Endothelial cell of umbilical vein (primary cell): ENCODE data around the gene HOXA11.

Experiments used
- EZH2 ChIP-seq: IDR thresholded peaks from 2 replicates; pipeline ENCODE4 v1.6.1; 2012; ENCODE audit warnings: borderline replicate concordance, low read depth, mild to moderate bottlenecking, moderate library complexity, low read length, inconsistent platforms; ENCODE audit not compliant: severe bottlenecking
- POLR2AphosphoS5 ChIP-seq: IDR thresholded peaks from 2 replicates; pipeline ENCODE4 v1.6.1; 2012; ENCODE audit warnings: low read depth, mild to moderate bottlenecking, control low read depth, low read length, moderate library complexity; ENCODE audit not compliant: insufficient read depth
- TF ChIP-seq, protein P1 (sequence below), 2 donors: IDR thresholded peaks; 1 replicate in 1 of 2; 2 replicates in 1 of 2; pipeline ENCODE4 v1.5.1; 2011; ENCODE audit warnings: low read length in 2 of 2, mild to moderate bottlenecking in 2 of 2, moderate library complexity in 2 of 2, control low read depth in 1 of 2, inconsistent platforms in 1 of 2, low read depth in 1 of 2; ENCODE audit not compliant: insufficient read depth in 1 of 2; ENCODE audit errors: extremely low read depth in 1 of 2

- TF ChIP-seq EZH2 (no peak), POLR2AphosphoS5 (no peak)
- TF ChIP-seq, protein P1, sequence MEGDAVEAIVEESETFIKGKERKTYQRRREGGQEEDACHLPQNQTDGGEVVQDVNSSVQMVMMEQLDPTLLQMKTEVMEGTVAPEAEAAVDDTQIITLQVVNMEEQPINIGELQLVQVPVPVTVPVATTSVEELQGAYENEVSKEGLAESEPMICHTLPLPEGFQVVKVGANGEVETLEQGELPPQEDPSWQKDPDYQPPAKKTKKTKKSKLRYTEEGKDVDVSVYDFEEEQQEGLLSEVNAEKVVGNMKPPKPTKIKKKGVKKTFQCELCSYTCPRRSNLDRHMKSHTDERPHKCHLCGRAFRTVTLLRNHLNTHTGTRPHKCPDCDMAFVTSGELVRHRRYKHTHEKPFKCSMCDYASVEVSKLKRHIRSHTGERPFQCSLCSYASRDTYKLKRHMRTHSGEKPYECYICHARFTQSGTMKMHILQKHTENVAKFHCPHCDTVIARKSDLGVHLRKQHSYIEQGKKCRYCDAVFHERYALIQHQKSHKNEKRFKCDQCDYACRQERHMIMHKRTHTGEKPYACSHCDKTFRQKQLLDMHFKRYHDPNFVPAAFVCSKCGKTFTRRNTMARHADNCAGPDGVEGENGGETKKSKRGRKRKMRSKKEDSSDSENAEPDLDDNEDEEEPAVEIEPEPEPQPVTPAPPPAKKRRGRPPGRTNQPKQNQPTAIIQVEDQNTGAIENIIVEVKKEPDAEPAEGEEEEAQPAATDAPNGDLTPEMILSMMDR (IDR thresholded peaks at IDR 0.05; ENCODE audit: extremely low read depth in 1 of 2, insufficient read depth in 1 of 2, low read depth in 1 of 2, low read length in 2 of 2) = no peak
Measured at GRCh38 chr7:27141137-27141922, 43.7 kb downstream of the HOXA11 start.
